CD14-positive monocyte (primary cell): ENCODE results near the gene TRIM56. TPM values are rescaled to one million over a fixed set of nuclear protein-coding genes. Genes with fewer than 3 reads are reported as not detected.
"Not testable (repeated sequence)": the region's sequence is repeated elsewhere in the genome, so short reads cannot be mapped to it uniquely, and the experiment has no call there.

ENCODE experiments used
- DNase-seq, 3 donors: peaks; one replicate each; pipeline ENCODE4 v3.0.0-alpha.2; 2011 to 2022
- H2AFZ ChIP-seq: 2 replicates; pipeline ENCODE4 v1.6.0; 2012; ENCODE audit warnings: mild to moderate bottlenecking, low read depth, low read length, inconsistent platforms; ENCODE audit not compliant: insufficient read depth, poor library complexity, severe bottlenecking
- H3K27ac ChIP-seq, 2 donors: 1 replicate in 1 of 2; 2 replicates in 1 of 2; pipeline ENCODE4 v1.5.1; 2012 to 2013; ENCODE audit warnings: low read length in 2 of 2, control low read depth in 1 of 2, inconsistent platforms in 1 of 2, low read depth in 1 of 2, mild to moderate bottlenecking in 1 of 2
- H3K27me3 ChIP-seq, 2 donors: one replicate each; pipeline versions ENCODE4 v1.6.0 to v1.6.1; 2011 to 2013; ENCODE audit warnings: low read length in 2 of 2; ENCODE audit not compliant: control insufficient read depth in 2 of 2, insufficient read depth in 2 of 2
- H3K36me3 ChIP-seq, 2 donors: replicated peaks in 1 of 2; 1 replicate in 1 of 2; 2 replicates in 1 of 2; pipeline versions ENCODE4 v1.5.1 to v1.6.1; 2012 to 2013; ENCODE audit warnings: low read length in 2 of 2, control low read depth in 1 of 2, inconsistent platforms in 1 of 2, mild to moderate bottlenecking in 1 of 2; ENCODE audit not compliant: insufficient read depth in 2 of 2, control insufficient read depth in 1 of 2
- H3K4me1 ChIP-seq, 2 donors: 1 replicate in 1 of 2; 2 replicates in 1 of 2; pipeline versions ENCODE4 v1.5.1 to v1.6.1; 2012 to 2013; ENCODE audit warnings: low read length in 2 of 2, control low read depth in 1 of 2, inconsistent platforms in 1 of 2, mild to moderate bottlenecking in 1 of 2, moderate library complexity in 1 of 2; ENCODE audit not compliant: insufficient read depth in 2 of 2, control insufficient read depth in 1 of 2
- H3K4me2 ChIP-seq: replicated peaks from 2 replicates; pipeline ENCODE3; 2012; ENCODE audit warnings: low read length, moderate library complexity, mild to moderate bottlenecking; ENCODE audit not compliant: poor library complexity, severe bottlenecking; ENCODE audit errors: extremely low read depth
- H3K4me3 ChIP-seq, 3 experiments: fragments of 200-600 bp in 1 of 3; sonication (generic) in 1 of 3; replicated peaks in 1 of 3; 1 replicate in 2 of 3; 2 replicates in 1 of 3; pipeline ENCODE4 v1.5.1; 2011 to 2013; ENCODE audit warnings: low read length in 3 of 3, mild to moderate bottlenecking in 3 of 3, control low read depth in 2 of 3, low read depth in 2 of 3, inconsistent platforms in 1 of 3, moderate library complexity in 1 of 3
- H3K79me2 ChIP-seq: 2 replicates; pipeline ENCODE4 v1.6.0; 2012; ENCODE audit warnings: mild to moderate bottlenecking, control low read depth, inconsistent platforms, low read length, moderate library complexity; ENCODE audit not compliant: insufficient read depth
- H3K9ac ChIP-seq: 2 replicates; pipeline ENCODE4 v1.6.0; 2017; ENCODE audit warnings: low read length, mild to moderate bottlenecking; ENCODE audit not compliant: insufficient read depth, poor library complexity, severe bottlenecking
- H3K9me3 ChIP-seq, 2 donors: replicated peaks in 1 of 2; 1 replicate in 1 of 2; 2 replicates in 1 of 2; pipeline versions ENCODE4 v1.5.1 to v1.6.1; 2012 to 2013; ENCODE audit warnings: low read length in 2 of 2, control low read depth in 1 of 2; ENCODE audit not compliant: control insufficient read depth in 1 of 2, insufficient read depth in 1 of 2
- H4K20me1 ChIP-seq: 2 replicates; pipeline ENCODE4 v1.6.0; 2012; ENCODE audit warnings: mild to moderate bottlenecking, low read length, control low read depth, moderate library complexity; ENCODE audit not compliant: insufficient read depth
- H3K27ac Mint-ChIP-seq, 7 donors: one replicate each; pipeline ENCODE4 v1.8.0; 2020; ENCODE audit warnings: mild to moderate bottlenecking in 7 of 7, mixed read lengths in 7 of 7, moderate library complexity in 6 of 7, inconsistent platforms in 2 of 7
- H3K27me3 Mint-ChIP-seq, 3 donors: one replicate each; pipeline ENCODE4 v1.8.0; 2021 to 2022; ENCODE audit warnings: low read depth in 3 of 3, mild to moderate bottlenecking in 3 of 3, mixed read lengths in 3 of 3, moderate library complexity in 3 of 3, inconsistent platforms in 1 of 3
- H3K36me3 Mint-ChIP-seq, 2 donors: one replicate each; pipeline ENCODE4 v1.8.0; 2020; ENCODE audit warnings: mixed read lengths in 2 of 2, inconsistent platforms in 1 of 2, mild to moderate bottlenecking in 1 of 2
- H3K4me1 Mint-ChIP-seq: one replicate; pipeline ENCODE4 v1.8.0; 2020; ENCODE audit warnings: mild to moderate bottlenecking, mixed read lengths
- H3K4me3 Mint-ChIP-seq, 2 donors: one replicate each; pipeline ENCODE4 v1.8.0; 2020; ENCODE audit warnings: mild to moderate bottlenecking in 2 of 2, mixed read lengths in 2 of 2, moderate library complexity in 1 of 2
- H3K9me3 Mint-ChIP-seq, 7 donors: one replicate each; pipeline ENCODE4 v1.8.0; 2020 to 2022; ENCODE audit warnings: mixed read lengths in 7 of 7, mild to moderate bottlenecking in 6 of 7, moderate library complexity in 6 of 7, inconsistent platforms in 2 of 7
- CTCF ChIP-seq: fragments of 200-600 bp; IDR thresholded peaks from one replicate; pipeline ENCODE4 v1.8.0; 2022; ENCODE audit warnings: antibody characterized with exemption, mild to moderate bottlenecking
- WGBS: methylation state at CpG from one replicate; pipeline ENCODE4 v1.1.5; 2013; ENCODE audit warnings: missing lambda C conversion rate; ENCODE audit not compliant: insufficient coverage; 5-methylcytosine and 5-hydroxymethylcytosine counted together
- intact Hi-C, 2 donors: fragments of 100-400 bp; cut with micrococcal nuclease; formaldehyde crosslinking; loops; one replicate each; pipeline versions ENCODE4 v1.15.0 to v1.15.1; 2023
- polyA plus RNA-seq, 3 donors: library from polyadenylated mRNA; depleted of rRNA in 1 of 3; unstranded in 2 of 3; stranded (reverse) in 1 of 3; fragments of 300-500 nt in 2 of 3; fragments of >200 nt in 1 of 3; fragmentation: Illumina TruSeq in 2 of 3; gene quantifications; 1 replicate in 2 of 3; 2 replicates in 1 of 3; pipeline ENCODE4 v1.2.3, GENCODE V29; 2012 to 2021

TRIM56 gene
- polyA plus RNA-seq, 3 donors = 0.66 to 9.4 (median 1.2) TPM

DNA sequence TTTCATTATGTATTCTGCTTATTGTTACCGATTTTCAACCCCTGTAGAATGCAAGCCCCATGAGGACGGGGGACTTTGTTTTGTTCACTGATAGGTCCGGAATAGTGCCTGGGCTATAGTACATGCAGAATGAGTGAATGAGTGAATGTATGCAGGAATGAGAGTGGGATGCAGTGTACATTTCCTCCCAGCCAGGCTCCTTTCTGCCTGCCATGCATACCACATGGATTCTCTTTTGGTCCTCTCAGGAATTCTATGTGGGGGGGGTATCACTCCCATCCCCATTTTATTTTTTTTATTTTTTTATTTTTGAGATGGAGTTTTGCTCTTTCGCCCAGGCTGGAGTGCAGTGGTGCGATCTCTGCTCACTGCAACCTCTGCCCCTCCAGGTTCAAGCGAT is 16.7 kb downstream of the TRIM56 start:
- H3K4me1 Mint-ChIP-seq = peaks cover 20% of the 10 kb centered on the region
- H3K9ac ChIP-seq = no peak overlapping the region
- peaks cover 6% of the 10 kb centered on the region for H4K20me1 ChIP-seq
- no peak for DNase-seq
- H2AFZ ChIP-seq = no peak overlapping the region
- no peak overlapping the region for H3K4me3 Mint-ChIP-seq
- peaks cover 14 to 37% (median 15%) of the 10 kb centered on the region in 3 donors for H3K27me3 Mint-ChIP-seq
- H3K9me3 ChIP-seq = no peaks in the 10 kb centered on the region
- peaks cover 12 to 18% of the 10 kb centered on the region in 2 donors for H3K4me1 ChIP-seq
- no peaks in the 10 kb centered on the region for H3K36me3 ChIP-seq
- no peak for TF ChIP-seq CTCF
- H3K27ac Mint-ChIP-seq = no peak overlapping the region
- peaks cover 2 to 16% of the 10 kb centered on the region in 2 donors for H3K27me3 ChIP-seq
- H3K9me3 Mint-ChIP-seq = peaks cover 0 to 2% (median 0%) of the 10 kb centered on the region in 7 donors
- H3K4me3 ChIP-seq = no peak overlapping the region
- H3K36me3 Mint-ChIP-seq = no peaks in the 10 kb centered on the region
- no peak overlapping the region for H3K4me2 ChIP-seq
- WGBS = 100% methylated on average over 2 of the region's 6 CpGs
- H3K27ac ChIP-seq = no peak overlapping the region
- intact Hi-C loops = loop anchor here (5.0 kb wide), 1 partner anchor 35 kb away; no protein-coding TSS in a partner anchor
- H3K79me2 ChIP-seq = no peaks in the 10 kb centered on the region

GRCh38 chr7:101103701-101104100 is 18.4 kb downstream of the TRIM56 start:
- peaks cover 2 to 16% of the 10 kb centered on the region in 2 donors for H3K27me3 ChIP-seq
- Mint-ChIP-seq H3K4me1 (peaks cover 33% of the 10 kb centered on the region), H3K27me3 (peaks cover 15 to 36% (median 17%) of the 10 kb centered on the region in 3 donors)
- intact Hi-C loops = loop anchor here (5.0 kb wide), 1 partner anchor 34 kb away; no protein-coding TSS in a partner anchor
- peaks cover 25 to 33% of the 10 kb centered on the region in 2 donors for H3K4me1 ChIP-seq
- not testable (repeated sequence) for H3K79me2 ChIP-seq, H3K9ac ChIP-seq, DNase-seq, H3K9me3 ChIP-seq, H2AFZ ChIP-seq, H3K27ac ChIP-seq, H3K4me3 Mint-ChIP-seq, H3K4me3 ChIP-seq, H4K20me1 ChIP-seq, H3K36me3 ChIP-seq, H3K27ac Mint-ChIP-seq, H3K4me2 ChIP-seq, H3K9me3 Mint-ChIP-seq, H3K36me3 Mint-ChIP-seq
- WGBS = 86% methylated on average over 4 of the region's 10 CpGs
